Measurements from ENCODE around the gene TFF3.

GRCh38 chr21:42303443-42303842, 11.8 kb downstream of the TFF3 start:
- TF ChIP-seq, protein P1, sequence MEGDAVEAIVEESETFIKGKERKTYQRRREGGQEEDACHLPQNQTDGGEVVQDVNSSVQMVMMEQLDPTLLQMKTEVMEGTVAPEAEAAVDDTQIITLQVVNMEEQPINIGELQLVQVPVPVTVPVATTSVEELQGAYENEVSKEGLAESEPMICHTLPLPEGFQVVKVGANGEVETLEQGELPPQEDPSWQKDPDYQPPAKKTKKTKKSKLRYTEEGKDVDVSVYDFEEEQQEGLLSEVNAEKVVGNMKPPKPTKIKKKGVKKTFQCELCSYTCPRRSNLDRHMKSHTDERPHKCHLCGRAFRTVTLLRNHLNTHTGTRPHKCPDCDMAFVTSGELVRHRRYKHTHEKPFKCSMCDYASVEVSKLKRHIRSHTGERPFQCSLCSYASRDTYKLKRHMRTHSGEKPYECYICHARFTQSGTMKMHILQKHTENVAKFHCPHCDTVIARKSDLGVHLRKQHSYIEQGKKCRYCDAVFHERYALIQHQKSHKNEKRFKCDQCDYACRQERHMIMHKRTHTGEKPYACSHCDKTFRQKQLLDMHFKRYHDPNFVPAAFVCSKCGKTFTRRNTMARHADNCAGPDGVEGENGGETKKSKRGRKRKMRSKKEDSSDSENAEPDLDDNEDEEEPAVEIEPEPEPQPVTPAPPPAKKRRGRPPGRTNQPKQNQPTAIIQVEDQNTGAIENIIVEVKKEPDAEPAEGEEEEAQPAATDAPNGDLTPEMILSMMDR (IDR thresholded peaks at IDR 0.05) = no peak
- no peak for TF ChIP-seq POLR2A (IDR thresholded peaks at IDR 0.05)
